Mammary epithelial cell (primary cell): Measurements from ENCODE around the gene TTC38.

Experiments used
- CTCF ChIP-seq, 2 donors: IDR thresholded peaks in 1 of 2; conservative IDR thresholded peaks in 1 of 2; 2 replicates each; pipeline ENCODE4 v1.5.1; 2011 to 2012; ENCODE audit warnings: inconsistent platforms in 2 of 2, low read length in 2 of 2, mild to moderate bottlenecking in 2 of 2, control low read depth in 1 of 2, low read depth in 1 of 2; ENCODE audit not compliant: insufficient read depth in 1 of 2; ENCODE audit errors: extremely low read depth in 1 of 2
- EZH2 ChIP-seq: IDR thresholded peaks from 2 replicates; pipeline ENCODE4 v1.6.1; 2012; ENCODE audit warnings: low read length, inconsistent platforms, borderline replicate concordance

- TF ChIP-seq EZH2 (no peak), CTCF (conservative IDR thresholded peaks at IDR 0.05 in 1 of 2, IDR thresholded peaks at IDR 0.05 in 1 of 2; ENCODE audit: extremely low read depth in 1 of 2, insufficient read depth in 1 of 2, low read depth in 1 of 2, low read length in 2 of 2) (no peak)
Observed at GRCh38 chr22:46328797-46329196, 61.0 kb downstream of the TTC38 start.
